ENCODE results near the gene EFCC1.

Gene EFCC1

DNA sequence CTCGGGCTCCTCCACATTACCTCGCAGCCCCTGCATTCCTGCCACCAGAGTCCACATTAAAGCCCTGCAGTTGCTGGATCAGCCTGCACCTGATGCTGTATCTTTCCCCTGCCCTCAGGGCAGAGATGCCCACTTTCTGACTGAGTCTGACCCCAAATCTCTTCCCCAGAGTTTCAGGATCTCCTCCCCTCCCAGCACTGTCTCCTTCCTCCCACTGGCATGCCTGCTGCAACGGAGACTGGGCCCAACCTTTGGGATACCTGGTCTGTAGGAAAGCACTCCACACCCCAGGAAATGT is 38.9 kb downstream of the EFCC1 start:
- Histone ChIP-seq H3K27ac (no peak overlapping the region), H3K27me3 (ENCODE audit: insufficient read depth, low read depth, severe bottlenecking) (no peaks in the 10 kb centered on the region), H3K9me3 (ENCODE audit: severe bottlenecking) (peaks cover 2% of the 10 kb centered on the region), H3K36me3 (no peaks in the 10 kb centered on the region), H3K4me3 (ENCODE audit: low read depth, low read length) (no peak overlapping the region)
- no peak for DNase-seq
- TF ChIP-seq CTCF (IDR thresholded peaks at IDR 0.05; ENCODE audit: low read depth, low read length): no peak

- no peaks in the 10 kb centered on the region for H3K27me3 ChIP-seq (ENCODE audit: insufficient read depth, low read depth, severe bottlenecking)
- H3K4me3 ChIP-seq (ENCODE audit: low read depth, low read length): no peak overlapping the region
- no peak for TF ChIP-seq CTCF (IDR thresholded peaks at IDR 0.05; ENCODE audit: low read depth, low read length)
- H3K27ac ChIP-seq: no peak overlapping the region
- H3K9me3 ChIP-seq (ENCODE audit: severe bottlenecking): peaks cover 5% of the 10 kb centered on the region
- DNase-seq: no peak
- H3K36me3 ChIP-seq: no peaks in the 10 kb centered on the region
These were observed 39.6 kb downstream of the EFCC1 start for GRCh38 chr3:129040579-129041300.

GRCh38 chr3:129045675-129046036 is 44.6 kb downstream of the EFCC1 start:
- H3K4me3 ChIP-seq (ENCODE audit: low read depth, low read length): no peak overlapping the region
- peaks cover 12% of the 10 kb centered on the region for H3K9me3 ChIP-seq (ENCODE audit: severe bottlenecking)
- H3K36me3 ChIP-seq: no peaks in the 10 kb centered on the region
- DNase-seq: no peak
- TF ChIP-seq CTCF (IDR thresholded peaks at IDR 0.05; ENCODE audit: low read depth, low read length): no peak
- H3K27me3 ChIP-seq (ENCODE audit: insufficient read depth, low read depth, severe bottlenecking): no peaks in the 10 kb centered on the region
- no peak overlapping the region for H3K27ac ChIP-seq

GRCh38 chr3:129046037-129046731 is 45.1 kb downstream of the EFCC1 start:
- TF ChIP-seq CTCF (IDR thresholded peaks at IDR 0.05; ENCODE audit: low read depth, low read length): no peak
- no peak for DNase-seq
- Histone ChIP-seq H3K9me3 (ENCODE audit: severe bottlenecking) (peaks cover 12% of the 10 kb centered on the region), H3K27me3 (ENCODE audit: insufficient read depth, low read depth, severe bottlenecking) (no peaks in the 10 kb centered on the region), H3K27ac (no peak overlapping the region), H3K36me3 (no peaks in the 10 kb centered on the region), H3K4me3 (ENCODE audit: low read depth, low read length) (no peak overlapping the region)

DNA sequence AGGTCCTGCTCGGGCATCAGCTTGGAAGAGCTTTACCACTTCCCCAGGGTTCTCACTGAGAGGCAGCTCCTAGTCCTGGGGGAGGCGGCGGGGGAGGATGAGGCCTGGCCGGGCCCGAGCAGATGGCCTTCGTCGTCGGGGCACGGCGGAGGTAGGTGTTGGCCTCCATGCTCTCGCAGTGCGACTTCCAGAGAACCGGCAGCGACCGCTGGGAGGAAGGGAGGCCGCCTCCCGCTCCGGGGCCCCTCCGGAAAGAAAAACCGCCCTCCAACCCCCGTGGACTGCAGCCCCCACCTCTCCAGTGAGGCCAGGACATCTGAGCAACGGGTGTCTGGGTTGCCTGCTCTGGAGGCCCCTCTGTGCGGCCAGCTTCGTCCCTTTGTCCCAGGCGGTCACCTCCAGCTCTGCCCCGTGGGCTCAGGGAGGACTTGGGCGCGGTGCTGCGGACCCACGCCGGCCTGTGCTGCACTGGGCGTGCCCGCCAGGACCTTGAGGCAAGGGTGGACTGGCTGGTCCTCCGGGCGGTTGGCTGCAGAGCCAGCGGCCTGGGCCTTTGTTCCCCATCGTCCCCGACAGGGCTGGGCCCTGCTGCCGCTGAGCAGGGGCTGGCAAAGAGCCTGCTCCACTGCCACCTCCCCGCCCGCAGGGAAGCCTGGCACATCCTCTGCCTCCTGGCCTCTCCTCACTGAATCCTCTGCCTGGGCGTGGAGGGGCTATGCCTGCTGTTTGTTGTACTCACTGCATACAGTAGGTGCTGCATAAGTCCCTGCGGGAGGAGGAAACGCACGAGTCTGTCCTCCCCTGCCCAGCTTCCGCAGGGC is 45.8 kb downstream of the EFCC1 start:
- no peak for DNase-seq
- Histone ChIP-seq H3K27ac (no peak overlapping the region), H3K9me3 (ENCODE audit: severe bottlenecking) (peaks cover 12% of the 10 kb centered on the region)

More for the DNA sequence above, 45.8 kb downstream of the EFCC1 start:
- TF ChIP-seq CTCF (IDR thresholded peaks at IDR 0.05; ENCODE audit: low read depth, low read length): no peak
- H3K36me3 ChIP-seq: no peaks in the 10 kb centered on the region
- H3K4me3 ChIP-seq (ENCODE audit: low read depth, low read length): no peak overlapping the region
- H3K27me3 ChIP-seq (ENCODE audit: insufficient read depth, low read depth, severe bottlenecking): no peaks in the 10 kb centered on the region

All from WERI-Rb-1 (cell line).